ENCODE measurements around the gene NPY4R.
"Not testable (repeated sequence)": the region's sequence is repeated elsewhere in the genome, so short reads cannot be mapped to it uniquely, and the experiment has no call there.

NPY4R gene

DNA sequence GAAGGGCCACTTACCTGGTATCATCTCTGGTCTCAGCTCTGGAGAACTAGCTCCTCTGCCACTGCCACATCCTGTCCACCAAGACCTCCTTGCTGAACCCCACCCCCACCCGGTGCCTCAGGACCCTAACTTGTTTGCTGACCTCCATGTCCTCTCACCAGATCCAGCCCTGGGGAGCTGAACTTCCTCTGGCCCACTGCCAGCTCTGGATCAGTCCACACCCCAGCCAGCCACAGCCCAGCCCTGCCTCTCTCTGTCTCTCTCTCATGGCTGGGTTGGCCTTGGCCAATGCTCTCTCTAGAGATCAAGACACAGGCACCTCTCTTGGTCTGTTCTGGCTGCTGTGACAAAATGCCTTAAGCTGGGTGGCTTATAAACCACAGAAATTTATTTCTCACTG is 14.4 kb downstream of the NPY4R start:
- DNase-seq: not testable (repeated sequence)

DNA sequence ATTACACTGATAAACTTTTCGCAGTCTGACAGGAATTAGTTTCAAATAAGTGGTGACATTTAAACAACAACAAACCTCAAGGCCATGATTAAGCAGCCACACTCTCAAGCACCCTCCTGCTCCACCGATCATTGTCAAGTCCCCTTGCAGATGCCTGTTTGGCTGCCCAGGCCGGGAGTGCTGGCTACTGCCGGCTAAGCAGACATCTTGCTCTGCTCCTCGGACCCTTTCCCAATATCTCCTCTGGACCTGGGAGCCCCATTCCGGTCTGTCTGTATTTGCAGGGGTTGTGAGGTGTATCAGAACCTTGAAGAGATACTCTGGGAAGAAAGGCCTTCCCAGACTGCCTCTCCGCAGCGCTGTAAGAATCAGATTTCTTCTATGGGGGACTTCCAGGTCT is 14.9 kb downstream of the NPY4R start:
- not testable (repeated sequence) for DNase-seq

DNA sequence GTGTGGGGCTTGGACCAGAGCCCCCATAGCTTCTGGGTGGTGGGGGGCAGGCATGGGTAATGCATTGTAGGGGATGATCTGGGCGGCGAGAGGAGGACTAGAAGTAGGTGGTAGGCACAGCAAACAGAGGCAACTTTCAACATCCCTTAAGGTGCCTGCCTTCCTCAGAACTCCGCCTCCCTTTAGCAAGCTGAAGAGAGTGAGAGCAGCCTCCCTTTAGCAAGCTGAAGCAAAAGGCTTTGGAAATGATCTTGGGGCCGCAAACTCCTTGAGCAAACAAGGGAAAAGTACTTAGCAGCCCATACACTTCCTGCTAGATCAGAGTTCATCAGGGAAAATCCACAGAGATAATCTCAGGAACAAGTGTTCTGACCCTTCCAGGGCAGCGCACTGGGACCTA is 18.3 kb downstream of the NPY4R start:
- DNase-seq: not testable (repeated sequence)

DNA sequence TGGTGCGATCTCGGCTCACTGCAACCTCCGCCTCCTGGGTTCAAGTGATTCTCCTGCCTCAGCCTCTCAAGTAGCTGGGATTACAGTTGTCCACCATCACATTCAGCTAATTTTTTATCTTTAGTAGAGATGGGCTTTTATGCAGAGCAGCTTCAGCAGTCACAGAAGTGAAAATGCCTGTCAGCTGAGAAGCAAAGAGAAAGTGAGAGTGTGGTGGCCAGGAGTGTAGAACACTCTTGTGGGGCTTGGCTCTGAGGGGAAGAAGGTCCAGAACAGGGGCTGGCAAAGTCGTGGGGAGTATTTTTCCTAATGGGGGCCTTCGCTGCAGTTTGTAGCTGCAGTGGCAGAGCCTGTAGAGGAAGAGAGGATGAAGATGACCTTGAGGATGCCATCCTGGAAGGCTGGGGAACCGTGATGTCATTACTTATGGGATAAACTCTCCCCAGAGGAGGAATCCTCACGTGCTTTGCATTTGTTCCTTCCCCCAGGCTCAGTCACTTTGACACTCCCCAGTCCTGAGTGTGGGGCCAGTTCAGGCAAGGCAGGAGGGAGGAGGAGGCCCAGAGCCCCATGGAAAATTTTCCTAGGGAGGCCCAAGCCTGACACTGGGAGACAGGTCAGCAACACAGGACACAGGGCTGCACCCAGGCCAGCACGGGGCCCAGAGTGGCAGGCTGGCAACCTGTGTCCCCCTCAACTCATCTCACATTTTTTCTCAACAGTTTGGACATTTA is 20.2 kb downstream of the NPY4R start:
- not testable (repeated sequence) for DNase-seq

DNA sequence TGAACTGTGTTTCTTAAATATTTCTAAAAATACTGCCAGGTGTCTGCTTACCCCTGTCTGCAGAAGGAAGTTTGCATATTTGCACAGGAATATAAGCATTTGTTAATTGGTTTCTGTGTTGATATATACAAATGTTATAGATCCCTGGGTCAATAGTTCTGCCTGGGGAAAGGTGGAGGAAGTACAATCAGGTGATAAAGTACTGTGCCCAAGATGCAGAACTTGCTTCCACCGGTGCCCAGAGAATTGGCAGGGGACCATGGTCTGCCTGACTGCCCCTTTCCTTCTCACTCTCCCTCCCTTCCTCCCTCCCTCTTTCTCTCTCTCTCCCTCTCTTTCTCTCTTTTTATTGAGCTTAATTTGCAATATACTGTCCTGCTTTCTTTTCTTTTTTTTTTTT is 22.3 kb downstream of the NPY4R start:
- DNase-seq: not testable (repeated sequence)

DNA sequence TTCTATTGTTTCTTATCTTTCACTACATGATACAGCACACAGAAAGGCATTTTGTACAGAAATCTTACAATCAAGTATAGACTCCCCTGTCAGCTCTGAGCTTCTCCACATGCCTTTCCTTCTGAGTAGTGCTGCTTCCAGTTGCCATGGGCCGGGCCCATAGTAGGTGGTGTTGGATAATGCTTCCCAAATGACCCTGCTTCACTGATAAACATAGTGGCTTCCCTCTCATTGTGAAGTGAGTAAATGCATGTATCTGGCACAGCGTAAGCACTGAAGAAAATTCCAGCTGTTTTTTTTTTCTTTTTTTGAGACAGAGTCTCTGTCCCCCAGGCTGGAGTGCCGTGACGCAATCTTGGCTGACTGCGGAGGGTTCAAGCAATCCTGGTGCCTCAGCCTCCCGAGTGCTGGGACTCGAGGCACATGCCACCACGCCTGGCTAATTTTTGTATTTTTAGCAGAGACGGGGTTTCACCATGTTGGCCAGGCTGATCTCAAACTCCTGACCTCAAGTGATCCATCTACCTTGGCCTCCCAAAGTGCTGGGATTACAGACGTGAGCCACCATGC is 23.0 kb downstream of the NPY4R start:
- DNase-seq: not testable (repeated sequence)

DNA sequence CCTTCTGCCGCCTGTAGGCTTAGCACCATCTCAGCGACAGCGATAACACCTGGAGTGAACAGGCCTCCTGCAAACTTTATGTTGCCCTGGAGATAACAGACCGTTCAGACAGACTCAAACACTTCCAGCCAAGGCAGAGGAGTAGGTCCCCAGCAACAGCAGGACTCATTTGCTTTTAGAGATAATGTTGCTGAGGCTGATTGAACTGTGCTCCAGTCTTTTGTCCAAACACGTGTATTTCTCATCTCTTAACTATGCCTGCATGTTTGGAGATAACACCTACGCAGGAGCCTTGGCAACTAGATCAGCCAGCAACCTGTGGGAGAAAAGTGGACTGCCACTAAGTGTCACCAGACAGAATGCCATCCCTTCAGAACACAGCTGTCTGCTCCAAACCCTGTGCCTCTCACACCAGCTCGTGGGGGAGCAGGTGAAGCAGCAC is 23.9 kb downstream of the NPY4R start:
- DNase-seq: not testable (repeated sequence)

DNA sequence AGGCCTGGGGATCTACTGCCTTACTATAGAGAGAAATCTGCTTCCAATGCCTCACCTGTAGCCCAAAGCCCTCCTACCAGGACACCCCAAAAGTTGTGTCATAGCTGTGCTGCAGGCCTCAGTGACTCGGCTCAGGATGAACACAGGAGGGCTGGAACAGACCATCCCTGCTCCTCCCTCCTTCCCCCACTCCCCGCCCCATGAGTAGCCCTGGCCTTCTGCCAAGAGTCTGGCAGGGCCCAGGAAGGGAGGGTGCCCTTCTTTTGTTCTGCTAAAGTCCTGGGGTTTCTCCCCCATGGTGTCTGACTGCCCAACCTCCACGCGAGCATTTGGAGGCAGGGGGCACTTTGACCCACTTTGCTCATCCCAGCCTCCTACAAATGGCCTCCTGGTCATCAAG is 24.8 kb downstream of the NPY4R start:
- not testable (repeated sequence) for DNase-seq

DNA sequence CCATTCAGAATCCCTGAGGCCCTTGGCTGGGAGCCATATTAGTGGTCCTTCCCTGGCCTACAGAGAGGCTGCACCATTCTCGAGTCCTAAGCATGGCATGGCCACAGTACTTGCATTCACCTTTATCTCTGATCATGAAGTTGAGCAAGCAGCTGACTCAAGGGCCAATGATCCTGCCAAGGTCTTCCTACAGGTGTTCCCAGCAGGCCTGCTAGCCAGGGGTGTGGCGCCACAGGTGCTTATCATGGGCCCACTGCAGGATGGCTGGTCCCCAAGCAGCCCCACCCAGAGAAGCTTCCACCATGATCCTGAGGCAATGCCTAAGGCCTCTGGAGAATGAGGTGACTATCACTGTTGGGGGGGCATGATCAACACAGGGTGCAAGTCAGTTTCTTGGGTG is 42.2 kb downstream of the NPY4R start:
- DNase-seq: not testable (repeated sequence)

DNA sequence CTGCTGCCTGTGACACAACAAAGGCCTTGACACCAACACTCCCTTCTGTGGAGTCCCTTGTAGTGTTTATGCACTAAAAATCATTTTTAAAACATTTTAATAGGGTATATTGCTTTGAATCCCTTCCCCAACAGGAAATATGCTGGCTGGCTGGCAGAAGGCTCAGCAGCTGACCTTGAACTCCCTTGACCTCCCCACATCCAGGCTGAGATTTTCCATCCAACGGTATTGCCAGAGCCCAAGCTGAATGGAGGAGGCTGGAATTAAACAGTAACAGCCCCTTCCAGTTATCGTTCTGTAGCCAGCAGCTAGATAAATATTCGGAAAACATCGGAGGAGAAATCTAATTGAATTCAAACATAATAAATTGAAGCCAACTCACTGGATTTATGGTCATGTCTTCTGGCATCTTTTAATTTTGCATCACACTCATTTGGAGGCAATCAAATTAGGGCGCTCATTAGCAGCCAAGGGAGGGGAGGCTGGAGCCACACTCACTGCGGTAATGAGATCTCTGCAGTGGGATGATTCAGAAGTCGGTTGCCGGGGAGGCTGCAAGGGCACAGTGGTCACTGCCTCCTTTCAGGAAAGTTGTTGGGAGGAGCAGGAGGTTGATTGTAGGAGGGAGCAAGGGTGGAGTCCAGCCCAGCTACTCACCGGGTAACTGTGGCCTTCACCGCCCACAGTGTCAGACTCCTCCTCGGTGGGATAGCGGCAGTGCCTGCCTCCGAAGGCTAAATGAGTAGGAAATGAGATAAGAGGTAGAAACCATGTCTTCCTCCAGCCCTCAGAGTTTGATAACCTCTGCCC is 46.0 kb downstream of the NPY4R start:
- not testable (repeated sequence) for DNase-seq

DNA sequence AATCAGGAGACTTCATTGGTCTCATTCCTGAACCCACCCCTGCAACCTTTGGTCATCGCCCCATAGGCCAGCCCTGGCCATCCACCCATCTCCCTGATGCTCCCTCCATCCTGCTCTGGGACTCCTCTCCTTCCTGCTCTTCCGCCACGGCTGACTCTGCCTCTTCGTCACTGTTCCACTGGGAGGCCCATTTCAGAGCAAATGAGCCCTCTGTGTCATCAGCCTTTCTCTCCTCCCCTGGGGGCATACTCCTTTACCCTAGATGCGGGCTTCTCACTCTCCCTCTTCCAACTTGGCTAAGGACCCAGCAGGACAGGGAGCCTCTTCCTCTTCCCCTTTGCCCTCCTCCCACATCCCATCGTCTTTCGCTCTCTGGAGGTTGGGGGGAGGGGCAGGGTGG is 47.5 kb downstream of the NPY4R start:
- not testable (repeated sequence) for DNase-seq

DNA sequence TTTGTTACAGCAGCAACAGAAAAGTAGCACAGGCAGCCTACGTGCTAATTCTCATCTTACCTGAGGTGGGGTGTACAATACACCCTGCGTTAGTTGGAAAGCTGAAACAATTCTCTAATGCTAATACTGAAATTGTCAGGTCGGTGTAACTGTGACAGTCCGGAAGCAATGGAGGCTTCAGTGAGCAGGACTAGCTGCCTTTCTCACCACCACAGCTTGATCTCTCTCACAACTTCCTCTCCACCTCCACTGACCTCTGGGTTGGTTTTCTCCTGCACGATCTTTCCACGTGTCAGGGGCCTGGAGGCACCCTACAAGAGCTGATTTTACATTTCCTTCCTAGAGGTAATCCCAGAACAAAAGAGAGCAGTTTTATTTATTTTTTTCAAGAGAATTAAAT is 50.5 kb downstream of the NPY4R start:
- not testable (repeated sequence) for DNase-seq

DNA sequence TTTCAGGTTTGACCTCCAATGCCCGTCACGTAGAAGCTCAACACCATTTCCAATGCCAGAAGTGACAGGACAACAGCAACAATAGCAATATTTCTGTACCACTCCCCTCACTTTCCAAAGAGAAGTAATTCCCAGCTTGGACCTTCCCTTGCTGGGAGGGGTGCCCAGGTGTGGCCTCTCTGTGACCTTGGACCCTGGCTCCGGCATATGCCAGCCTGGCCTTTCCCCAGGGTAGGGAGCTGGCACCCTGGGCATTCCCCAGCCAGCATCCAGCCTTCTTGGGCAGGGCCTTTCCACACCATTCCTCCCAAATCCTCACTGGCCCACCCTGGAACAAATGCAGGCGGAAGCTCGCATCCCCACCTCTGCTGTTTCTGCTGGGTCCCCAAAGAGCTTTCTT is 53.1 kb downstream of the NPY4R start:
- DNase-seq: not testable (repeated sequence)

DNA sequence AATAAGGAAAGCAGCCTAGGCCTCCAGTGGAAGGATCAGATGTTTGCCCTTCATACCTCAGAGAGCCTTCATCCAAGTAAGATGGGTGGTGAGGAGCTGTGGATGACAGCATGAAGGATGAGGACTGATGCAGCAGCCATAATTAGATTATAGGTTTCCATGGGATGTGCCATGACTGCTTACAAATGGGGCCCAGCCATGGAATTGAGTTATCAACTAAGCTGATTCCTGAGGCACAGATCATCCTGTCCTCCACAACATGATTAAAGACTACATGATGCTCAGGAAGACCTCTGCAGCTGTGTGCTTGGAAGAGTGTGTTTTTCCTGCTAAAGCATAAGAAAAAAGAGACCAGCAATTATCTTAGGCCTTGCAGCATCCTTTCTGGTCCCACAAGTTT is 54.6 kb downstream of the NPY4R start:
- DNase-seq: not testable (repeated sequence)
